Peyer's patch (tissue), 4 donors: Measurements from ENCODE around the gene MAP2K5.

Experiments
- POLR2A ChIP-seq, 2 donors: fragments of 450-650 bp; IDR thresholded peaks; one replicate each; pipeline ENCODE4 v1.5.1; 2017; ENCODE audit warnings: antibody characterized with exemption in 2 of 2, mild to moderate bottlenecking in 2 of 2, moderate library complexity in 2 of 2
- TF ChIP-seq, protein P1 (sequence below), 6 experiments: fragments of 450-650 bp in 4 of 6; fragments of 200-600 bp in 2 of 6; sonication (generic) in 1 of 6; IDR thresholded peaks; one replicate each; pipeline ENCODE4 v1.5.1; 2017 to 2019; ENCODE audit warnings: antibody characterized with exemption in 6 of 6, mild to moderate bottlenecking in 3 of 6, moderate library complexity in 1 of 6

DNA sequence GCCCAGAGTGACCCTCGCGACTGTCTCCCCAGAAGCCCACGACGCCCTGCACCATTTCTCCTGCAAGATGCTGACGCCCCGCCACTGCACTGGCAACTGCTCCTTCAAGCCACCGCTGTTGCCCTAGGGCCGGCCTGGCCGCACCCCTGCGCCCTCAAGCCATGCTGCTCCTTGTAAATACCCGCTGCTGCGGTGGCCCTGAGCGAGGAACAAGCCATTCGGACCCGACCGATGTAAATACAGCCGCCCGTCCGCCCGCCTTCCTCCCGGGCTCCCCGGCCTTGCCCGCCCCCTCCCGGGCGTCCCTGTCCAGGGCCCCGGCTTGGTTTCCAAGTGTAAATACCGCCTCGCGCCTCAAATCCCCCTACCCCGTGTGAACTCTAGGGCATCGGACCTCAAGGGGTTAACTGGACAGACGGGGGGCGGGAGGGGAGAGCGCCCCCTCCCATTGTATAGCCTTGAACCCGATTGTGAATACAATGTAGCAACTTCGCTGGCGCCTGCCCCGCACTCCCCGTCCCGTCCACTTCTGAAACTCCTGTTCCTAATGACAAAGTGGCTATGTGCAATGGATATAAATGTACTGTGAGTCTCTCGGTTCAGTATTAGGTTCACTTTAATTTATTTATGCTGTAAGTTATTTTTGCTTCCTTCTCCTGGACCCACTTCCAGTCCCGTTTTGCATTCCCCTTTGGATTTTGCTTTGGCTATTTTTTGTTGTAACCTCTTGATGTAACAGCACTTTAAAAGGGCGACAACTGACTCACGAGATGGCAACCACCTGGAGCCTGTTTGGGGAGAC is 291.4 kb downstream of the MAP2K5 start:
- TF ChIP-seq, protein P1, sequence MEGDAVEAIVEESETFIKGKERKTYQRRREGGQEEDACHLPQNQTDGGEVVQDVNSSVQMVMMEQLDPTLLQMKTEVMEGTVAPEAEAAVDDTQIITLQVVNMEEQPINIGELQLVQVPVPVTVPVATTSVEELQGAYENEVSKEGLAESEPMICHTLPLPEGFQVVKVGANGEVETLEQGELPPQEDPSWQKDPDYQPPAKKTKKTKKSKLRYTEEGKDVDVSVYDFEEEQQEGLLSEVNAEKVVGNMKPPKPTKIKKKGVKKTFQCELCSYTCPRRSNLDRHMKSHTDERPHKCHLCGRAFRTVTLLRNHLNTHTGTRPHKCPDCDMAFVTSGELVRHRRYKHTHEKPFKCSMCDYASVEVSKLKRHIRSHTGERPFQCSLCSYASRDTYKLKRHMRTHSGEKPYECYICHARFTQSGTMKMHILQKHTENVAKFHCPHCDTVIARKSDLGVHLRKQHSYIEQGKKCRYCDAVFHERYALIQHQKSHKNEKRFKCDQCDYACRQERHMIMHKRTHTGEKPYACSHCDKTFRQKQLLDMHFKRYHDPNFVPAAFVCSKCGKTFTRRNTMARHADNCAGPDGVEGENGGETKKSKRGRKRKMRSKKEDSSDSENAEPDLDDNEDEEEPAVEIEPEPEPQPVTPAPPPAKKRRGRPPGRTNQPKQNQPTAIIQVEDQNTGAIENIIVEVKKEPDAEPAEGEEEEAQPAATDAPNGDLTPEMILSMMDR (IDR thresholded peaks at IDR 0.05), result peak; percentile 11 to 69 (median 48)
- no peak for TF ChIP-seq POLR2A (IDR thresholded peaks at IDR 0.05)
